ENCODE data around the gene CDHR1.

Gene CDHR1

GRCh38 chr10:84234479-84234878 lies 40.1 kb downstream of the CDHR1 start:
- no peak for DNase-seq

GRCh38 chr10:84235096-84235495 lies 40.8 kb downstream of the CDHR1 start:
- DNase-seq: no peak

GRCh38 chr10:84236807-84237198 lies 42.5 kb downstream of the CDHR1 start:
- DNase-seq: no peak

GRCh38 chr10:84237199-84238051 lies 43.1 kb downstream of the CDHR1 start:
- DNase-seq: no peak

- no peak for DNase-seq
Measured at GRCh38 chr10:84238909-84239308, 44.6 kb downstream of the CDHR1 start.

- DNase-seq: no peak
Measured at GRCh38 chr10:84241185-84241790, 47.0 kb downstream of the CDHR1 start, which contains the start of gene LRIT1. LRIT1 (minus strand) TSS chr10:84241546; CDS start chr10:84241439, 107 bp downstream.

GRCh38 chr10:84243759-84244158 lies 49.4 kb downstream of the CDHR1 start:
- no peak for DNase-seq

- peak; percentile 78 for DNase-seq
Measured at GRCh38 chr10:84244651-84245270, 50.4 kb downstream of the CDHR1 start, which contains the start of gene RGR. RGR (plus strand) TSS chr10:84245053; CDS start chr10:84245091, 38 bp downstream.

- DNase-seq: no peak
Measured at GRCh38 chr10:84247496-84247895, 53.2 kb downstream of the CDHR1 start.

- no peak for DNase-seq
Measured at GRCh38 chr10:84248794-84249193, 54.5 kb downstream of the CDHR1 start.

GRCh38 chr10:84254552-84255478 lies 60.5 kb downstream of the CDHR1 start:
- DNase-seq: no peak

- no peak for DNase-seq
Measured at GRCh38 chr10:84256510-84257342, 62.4 kb downstream of the CDHR1 start.

- DNase-seq: no peak
Measured at GRCh38 chr10:84257343-84258020, 63.1 kb downstream of the CDHR1 start.

- no peak for DNase-seq
Measured at GRCh38 chr10:84258034-84258695, 63.8 kb downstream of the CDHR1 start.

GRCh38 chr10:84261236-84261915 lies 67.0 kb downstream of the CDHR1 start:
- DNase-seq: no peak

- no peak for DNase-seq
Measured at GRCh38 chr10:84262190-84262956, 68.0 kb downstream of the CDHR1 start.

- no peak for DNase-seq
Measured at GRCh38 chr10:84263716-84264115, 69.4 kb downstream of the CDHR1 start.

- peak; percentile 36 for DNase-seq
Measured at GRCh38 chr10:84264611-84265141, 70.3 kb downstream of the CDHR1 start.

- peak; percentile 31 for DNase-seq
Measured at GRCh38 chr10:84265418-84265817, 71.1 kb downstream of the CDHR1 start.

All from NCI-H446 treated with DMSO at 0.1 percent for 48 hours (cell line).